ENCODE data around the gene FAM107B. TPM values are rescaled to one million over a fixed set of nuclear protein-coding genes. Genes with fewer than 3 reads are reported as not detected.
A peak's percentile ranks its signal among the peaks of the same experiment; 100 is the strongest.

The FAM107B gene
- total RNA-seq, 1 donor from 2014 or later, result 43.0 TPM

GRCh38 chr10:14526326-14526725 lies 248.4 kb downstream of the FAM107B start:
- DNase-seq (ENCODE audit: low spot score), result no peak
- H3K4me1 Mint-ChIP-seq, result peaks cover 14% of the 10 kb centered on the region
- H3K79me2 ChIP-seq (ENCODE audit: low read depth), result peaks cover 2% of the 10 kb centered on the region
- H3K36me3 ChIP-seq, result no peaks in the 10 kb centered on the region
- H3K4me1 ChIP-seq, result no peaks in the 10 kb centered on the region
- no peaks in the 10 kb centered on the region for H3K27me3 Mint-ChIP-seq (ENCODE audit: insufficient read depth, low read depth)
- H3K4me3 ChIP-seq, result no peak overlapping the region
- peaks cover 21% of the 10 kb centered on the region for H3K36me3 Mint-ChIP-seq
- TF ChIP-seq EZH2phosphoT487 (IDR thresholded peaks at IDR 0.05) (no peak), EZH2 (IDR thresholded peaks at IDR 0.05) (no peak), CTCF (IDR thresholded peaks at IDR 0.05) (no peak)
- H3K4me3 Mint-ChIP-seq, result no peak overlapping the region
- H3K27ac ChIP-seq, result no peak overlapping the region
- H3F3A ChIP-seq (ENCODE audit: low read depth), result no peaks in the 10 kb centered on the region
- H4K20me1 ChIP-seq (ENCODE audit: low read depth), result no peaks in the 10 kb centered on the region
- no peak overlapping the region for H3K4me2 ChIP-seq
- no peak overlapping the region for H2AFZ ChIP-seq (replicated peaks)
- H3K27me3 ChIP-seq, result no peaks in the 10 kb centered on the region
- no peak overlapping the region for H3K27ac Mint-ChIP-seq
- no peaks in the 10 kb centered on the region for H3K9me3 Mint-ChIP-seq
- H3K9ac ChIP-seq, result no peak overlapping the region
- H3K9me3 ChIP-seq (ENCODE audit: low read depth), result no peaks in the 10 kb centered on the region

- Histone ChIP-seq H4K20me1 (ENCODE audit: low read depth) (no peaks in the 10 kb centered on the region), H3K4me2 (no peak overlapping the region), H2AFZ (replicated peaks) (no peak overlapping the region), H3K9ac (no peak overlapping the region), H3K27ac (no peak overlapping the region), H3K27me3 (no peaks in the 10 kb centered on the region), H3F3A (ENCODE audit: low read depth) (peaks cover 4% of the 10 kb centered on the region), H3K79me2 (ENCODE audit: low read depth) (no peaks in the 10 kb centered on the region), H3K9me3 (ENCODE audit: low read depth) (no peaks in the 10 kb centered on the region), H3K4me3 (no peak overlapping the region), H3K36me3 (peaks cover 3% of the 10 kb centered on the region), H3K4me1 (peaks cover 3% of the 10 kb centered on the region)
- Mint-ChIP-seq H3K9me3 (no peaks in the 10 kb centered on the region), H3K36me3 (peaks cover 28% of the 10 kb centered on the region), H3K27ac (no peak overlapping the region), H3K4me1 (peaks cover 6% of the 10 kb centered on the region), H3K4me3 (no peak overlapping the region), H3K27me3 (ENCODE audit: insufficient read depth, low read depth) (no peaks in the 10 kb centered on the region)
- DNase-seq (ENCODE audit: low spot score), result no peak
- no peak for TF ChIP-seq EZH2phosphoT487 (IDR thresholded peaks at IDR 0.05)
- no peak for TF ChIP-seq EZH2 (IDR thresholded peaks at IDR 0.05)
- no peak for TF ChIP-seq CTCF (IDR thresholded peaks at IDR 0.05)
These were observed 249.9 kb downstream of the FAM107B start for GRCh38 chr10:14524691-14525324.

GRCh38 chr10:14523286-14523685 lies 251.4 kb downstream of the FAM107B start:
- Histone ChIP-seq H3K4me3 (no peak overlapping the region), H3K4me2 (no peak overlapping the region), H3K9ac (no peak overlapping the region), H3F3A (ENCODE audit: low read depth) (peaks cover 4% of the 10 kb centered on the region), H3K4me1 (peaks cover 6% of the 10 kb centered on the region), H4K20me1 (ENCODE audit: low read depth) (no peaks in the 10 kb centered on the region), H3K27ac (no peak overlapping the region), H3K79me2 (ENCODE audit: low read depth) (no peaks in the 10 kb centered on the region), H3K27me3 (no peaks in the 10 kb centered on the region), H3K9me3 (ENCODE audit: low read depth) (no peaks in the 10 kb centered on the region), H3K36me3 (peaks cover 3% of the 10 kb centered on the region), H2AFZ (replicated peaks) (no peak overlapping the region)
- Mint-ChIP-seq H3K27me3 (ENCODE audit: insufficient read depth, low read depth) (no peaks in the 10 kb centered on the region), H3K4me1 (no peaks in the 10 kb centered on the region), H3K27ac (peak overlapping the region; percentile 16), H3K36me3 (peaks cover 26% of the 10 kb centered on the region), H3K4me3 (no peak overlapping the region), H3K9me3 (no peaks in the 10 kb centered on the region)
- TF ChIP-seq EZH2phosphoT487 (IDR thresholded peaks at IDR 0.05) (no peak), CTCF (IDR thresholded peaks at IDR 0.05) (no peak), EZH2 (IDR thresholded peaks at IDR 0.05) (no peak)
- DNase-seq (ENCODE audit: low spot score), result no peak

All from neural progenitor cell (in vitro differentiated cells).